Activated naive CD4-positive, alpha-beta T cell treated with Interleukin-2 at 50 U/mL for 16 hours (primary cell): ENCODE measurements around the gene CAMK1G.

Experiments
- DNase-seq: peaks from one replicate; pipeline ENCODE4 v3.0.0-alpha.2; 2020

Gene CAMK1G

DNA sequence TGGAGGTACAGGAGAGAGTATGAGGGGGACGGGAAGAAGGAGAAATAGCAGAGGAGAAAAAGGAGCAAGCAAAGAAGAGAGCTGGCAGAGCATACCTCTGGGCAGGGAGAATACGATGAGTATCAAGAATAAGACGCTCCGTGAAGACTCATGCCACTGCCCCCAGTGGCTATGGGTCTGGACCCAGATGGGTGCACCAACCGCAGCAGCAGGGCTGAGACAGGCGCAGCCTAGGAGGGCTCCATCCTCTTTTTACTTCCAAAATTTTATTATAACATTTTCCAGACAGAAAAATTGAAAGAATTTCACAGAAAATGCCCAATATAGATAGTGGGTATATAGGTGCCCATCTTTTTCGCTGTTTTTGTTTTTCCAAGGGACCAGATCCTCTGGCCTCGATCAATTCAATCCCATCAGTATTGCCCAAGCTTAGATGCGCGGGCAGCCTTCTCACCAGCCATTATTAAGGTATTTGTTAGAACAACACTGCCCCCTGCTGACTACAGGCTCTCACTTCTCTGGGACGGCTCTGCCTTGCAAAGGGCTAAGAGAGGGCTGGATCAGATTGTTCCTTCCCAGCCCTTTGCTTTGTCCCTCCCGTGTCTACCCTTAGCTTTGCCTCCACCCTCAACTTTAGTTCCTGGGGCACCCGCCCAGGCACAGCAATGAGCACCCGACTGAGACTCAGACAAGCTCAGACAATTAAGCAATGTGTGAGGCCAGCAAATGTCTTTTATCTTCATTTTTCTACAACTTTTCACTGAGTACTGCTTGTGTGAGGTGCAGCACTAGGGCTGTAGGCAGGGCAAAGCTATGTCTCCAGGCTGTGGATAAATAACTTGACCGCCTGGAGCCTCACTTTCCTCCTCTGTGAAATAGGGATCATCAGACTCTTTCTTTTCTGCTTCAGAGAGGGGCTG, 17.5 kb upstream of the CAMK1G start:
- DNase-seq, result peak; percentile 73

DNA sequence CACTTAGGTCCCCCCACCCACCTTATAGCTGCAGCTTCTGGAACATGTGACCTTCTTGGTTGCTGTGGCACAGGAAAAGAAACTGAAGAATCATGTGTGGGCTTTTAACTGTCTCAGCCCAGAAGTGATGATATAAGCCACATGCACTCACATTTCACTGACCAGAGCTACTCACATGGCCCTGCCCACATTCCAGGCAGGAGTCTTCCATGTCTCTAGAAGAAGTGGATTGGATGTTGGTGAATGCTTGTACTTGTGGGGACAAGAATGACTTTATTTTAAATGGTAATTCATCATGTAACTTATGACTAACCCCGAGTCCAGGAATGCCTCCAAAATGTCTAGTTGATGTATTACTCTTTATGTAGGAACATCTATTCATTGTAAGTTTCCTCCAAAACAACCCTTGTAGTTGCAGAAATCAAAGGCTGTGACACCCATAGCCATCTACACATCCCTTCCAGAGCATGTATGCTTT, 15.8 kb upstream of the CAMK1G start:
- no peak for DNase-seq

DNA sequence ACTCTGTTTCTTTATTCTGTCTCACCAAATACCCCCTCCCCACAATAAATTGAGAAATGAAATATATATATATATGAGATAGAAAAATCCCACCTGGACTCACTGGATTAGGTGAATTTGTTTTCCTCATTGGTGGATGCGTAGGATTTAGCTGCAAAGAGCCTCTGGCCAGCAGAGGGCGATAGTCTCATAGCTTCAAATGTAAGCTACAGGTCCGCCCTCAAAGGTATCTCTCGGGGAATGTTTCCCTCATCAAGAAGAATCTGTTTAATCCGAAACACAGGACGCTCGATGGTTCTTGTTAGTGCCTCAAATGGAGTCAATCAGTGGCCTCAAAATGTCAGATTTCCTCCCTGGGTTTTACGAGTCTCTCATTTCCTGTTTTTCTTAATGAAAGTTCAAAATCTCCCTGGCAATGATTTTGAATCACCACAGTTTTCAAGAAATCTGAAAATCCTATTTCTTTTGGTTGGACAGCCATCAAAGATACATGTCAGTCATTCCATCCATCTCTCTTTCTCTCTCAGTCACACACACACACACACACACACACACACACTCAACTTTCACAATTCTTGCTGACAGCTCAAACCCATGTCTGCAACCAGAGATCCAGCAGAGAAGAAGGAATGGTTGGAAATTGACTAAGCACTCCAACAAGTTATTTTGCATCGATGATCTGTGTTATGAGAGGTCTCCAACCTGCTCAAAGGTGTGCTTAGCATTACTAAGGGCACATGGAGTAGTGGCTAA, 13.9 kb upstream of the CAMK1G start:
- DNase-seq, result peak; percentile 77

DNA sequence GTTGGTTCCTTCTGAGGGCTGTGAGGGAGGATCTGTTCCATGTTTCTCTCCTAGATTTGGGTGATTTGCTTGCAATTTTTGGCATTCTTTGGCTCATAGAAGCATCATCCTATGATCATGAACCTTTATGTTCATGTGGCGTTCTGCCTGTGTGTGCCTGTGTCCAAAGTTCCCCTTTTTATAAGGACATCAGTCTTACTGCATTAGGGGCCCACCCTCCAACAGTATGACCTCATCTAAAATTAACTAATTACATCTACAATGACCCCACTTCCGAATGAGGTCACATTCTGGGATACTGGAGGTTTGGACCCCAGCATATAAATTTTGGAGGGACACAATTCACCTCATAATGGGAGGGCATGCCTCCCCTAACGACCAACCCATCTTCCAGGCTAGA, 12.8 kb upstream of the CAMK1G start:
- DNase-seq, result no peak

DNA sequence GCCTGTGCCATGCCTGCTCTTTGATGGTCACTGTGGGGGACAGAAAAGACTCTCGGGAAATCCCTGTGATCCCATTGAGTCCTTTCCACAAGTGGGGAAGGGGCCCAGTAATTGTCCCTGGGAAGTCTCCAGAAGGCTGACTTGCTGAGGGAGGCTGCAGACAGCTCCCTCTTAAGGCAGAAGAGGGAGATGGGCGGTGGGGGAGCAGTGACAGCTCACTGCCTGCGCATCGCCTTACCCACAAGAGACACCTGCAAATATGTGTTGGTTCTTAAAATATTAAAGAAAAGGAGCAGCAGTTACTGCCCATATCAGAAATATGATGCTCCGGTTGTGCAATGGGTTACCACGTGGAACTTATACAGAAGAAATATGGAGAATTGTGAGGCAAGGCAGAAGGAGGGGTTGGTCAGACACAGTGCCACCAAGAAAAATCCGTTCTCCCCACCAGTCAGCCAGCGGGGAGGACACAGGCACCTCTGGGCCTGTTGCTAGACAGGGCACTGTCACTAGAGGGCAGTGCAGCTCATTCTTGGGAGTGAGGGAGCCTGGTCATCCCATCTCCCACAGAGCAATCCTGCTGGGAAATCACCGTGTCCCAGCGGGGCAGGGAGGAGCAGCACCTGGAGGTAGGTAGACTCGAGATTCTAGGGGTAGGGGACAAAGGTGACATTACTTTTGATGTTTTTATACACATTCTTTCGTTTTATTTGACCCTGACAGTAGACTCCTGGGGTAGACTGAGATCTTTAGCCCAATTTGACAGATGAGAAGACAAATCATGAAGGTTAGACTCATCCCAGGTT, 6.9 kb upstream of the CAMK1G start:
- peak; percentile 73 for DNase-seq

DNA sequence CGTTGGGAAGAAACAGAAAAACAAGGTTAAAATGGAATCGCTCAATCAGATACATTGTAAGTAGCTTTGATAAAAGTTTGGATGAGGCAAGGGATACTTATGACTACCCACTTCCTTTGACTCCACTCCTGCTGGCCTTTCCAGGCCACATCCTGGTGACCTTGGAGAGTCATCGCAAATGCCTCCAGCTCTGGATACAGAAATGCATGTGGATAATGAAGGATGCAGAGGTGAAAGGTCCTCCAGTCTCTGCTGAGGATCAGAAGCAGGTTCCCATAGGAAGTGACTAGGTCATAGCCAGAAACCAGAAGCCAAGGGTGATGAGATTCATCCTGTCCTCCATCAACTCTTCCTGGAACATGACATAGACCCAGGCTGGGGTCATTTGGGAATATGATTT, 6.2 kb upstream of the CAMK1G start:
- DNase-seq, result no peak

DNA sequence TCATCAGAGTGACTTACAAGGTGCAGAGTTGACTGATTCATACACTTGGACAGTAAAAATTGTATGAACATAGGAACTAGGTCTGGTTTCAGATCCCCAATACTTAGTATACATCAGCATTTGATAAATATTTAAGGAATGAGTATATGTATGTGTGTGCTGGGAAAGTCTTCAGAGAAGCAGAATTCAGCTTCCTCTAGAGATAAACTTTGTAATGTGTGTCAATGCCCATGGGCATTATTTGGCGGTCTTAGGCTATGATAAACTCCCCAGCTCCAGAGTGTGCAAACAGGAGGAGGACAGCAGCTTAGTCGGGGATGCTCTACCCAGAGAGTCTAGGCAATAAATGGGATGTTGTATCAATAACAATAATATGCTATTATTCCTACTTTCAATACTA, 2.9 kb upstream of the CAMK1G start:
- DNase-seq, result no peak

DNA sequence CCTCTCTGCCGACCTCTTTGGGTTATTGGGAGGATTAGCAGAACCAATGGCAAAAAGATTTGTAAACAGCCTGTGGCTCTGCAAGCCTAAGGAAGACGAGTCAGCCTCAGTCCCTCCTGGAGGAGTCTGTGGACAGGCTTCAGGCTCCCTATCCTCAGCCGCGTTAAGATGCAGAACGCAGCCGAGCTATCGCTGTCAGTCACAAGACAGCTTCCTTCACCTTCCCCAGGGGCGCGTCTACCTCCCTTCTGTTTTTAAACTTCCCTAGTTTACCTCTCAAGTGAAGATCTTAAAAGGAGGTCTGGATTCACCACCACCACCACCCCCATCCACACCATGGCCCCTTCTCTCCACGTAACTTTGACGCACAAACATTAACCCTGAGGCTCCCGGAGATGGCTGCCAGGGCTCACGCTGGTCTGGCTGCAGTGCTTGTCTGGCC, 738 bp downstream of the CAMK1G start:
- DNase-seq, result no peak

DNA sequence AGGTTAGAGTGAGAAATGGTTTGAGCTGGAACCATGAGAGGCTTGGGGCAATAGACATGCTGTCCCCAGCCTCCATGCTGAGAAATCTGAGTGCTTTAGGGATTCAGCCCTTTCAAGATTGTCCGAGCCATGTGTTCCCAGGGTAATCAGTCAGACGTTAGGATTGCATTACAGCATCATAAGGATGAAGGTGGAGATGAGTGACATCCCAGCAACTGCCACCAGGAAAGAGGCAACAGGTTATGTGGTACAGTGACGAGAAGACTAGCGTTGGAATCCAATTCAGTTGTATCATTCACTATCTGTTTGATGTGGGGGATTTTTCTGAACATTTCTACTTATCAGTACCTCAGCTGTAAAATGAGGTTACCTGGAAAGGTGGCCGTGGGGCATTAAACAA, 1.7 kb downstream of the CAMK1G start:
- no peak for DNase-seq

DNA sequence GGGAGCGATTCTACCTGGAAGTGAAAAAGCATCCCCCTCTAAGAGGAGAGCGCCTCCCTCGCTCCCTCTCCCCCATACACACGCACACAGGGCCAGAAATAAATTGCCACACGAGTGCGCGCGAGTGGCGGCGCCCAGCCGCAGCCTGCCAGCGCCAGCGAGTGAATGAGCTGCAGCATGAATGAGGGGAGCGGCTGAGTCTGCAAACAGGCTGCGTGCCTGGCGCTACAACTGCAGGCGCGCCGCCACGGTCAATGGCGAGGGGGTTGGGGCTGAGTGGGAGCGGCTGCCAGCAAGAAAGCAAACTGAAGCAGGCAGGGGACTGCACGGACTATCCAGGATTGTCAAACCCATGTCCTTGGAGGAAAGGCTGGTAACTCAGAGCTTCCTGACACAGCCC, 2.2 kb downstream of the CAMK1G start:
- no peak for DNase-seq

DNA sequence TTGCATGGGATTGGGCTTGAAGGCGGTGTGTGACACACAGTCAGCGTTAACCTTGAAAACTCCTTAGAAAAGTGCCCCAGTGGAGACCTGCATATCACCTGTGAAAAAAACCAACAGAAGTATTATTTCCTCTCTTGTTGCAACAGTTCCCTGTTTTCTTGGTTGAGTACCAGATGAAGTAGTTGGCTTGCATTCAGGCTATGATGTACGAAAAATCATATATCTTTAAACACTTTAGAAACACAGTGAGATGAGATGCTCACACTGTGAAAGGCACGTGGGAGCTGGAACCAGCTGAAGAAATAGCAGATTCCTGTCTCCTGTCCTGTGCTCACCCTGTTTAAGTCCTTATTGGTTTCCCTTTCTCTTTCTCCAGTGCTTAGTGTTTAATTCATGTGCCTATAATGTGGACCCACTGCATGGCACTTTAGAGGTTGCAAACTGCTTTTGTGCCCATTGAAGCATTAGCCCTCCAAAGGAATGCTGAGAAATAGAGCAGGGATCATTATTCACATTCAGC, 2.8 kb downstream of the CAMK1G start:
- DNase-seq, result no peak

DNA sequence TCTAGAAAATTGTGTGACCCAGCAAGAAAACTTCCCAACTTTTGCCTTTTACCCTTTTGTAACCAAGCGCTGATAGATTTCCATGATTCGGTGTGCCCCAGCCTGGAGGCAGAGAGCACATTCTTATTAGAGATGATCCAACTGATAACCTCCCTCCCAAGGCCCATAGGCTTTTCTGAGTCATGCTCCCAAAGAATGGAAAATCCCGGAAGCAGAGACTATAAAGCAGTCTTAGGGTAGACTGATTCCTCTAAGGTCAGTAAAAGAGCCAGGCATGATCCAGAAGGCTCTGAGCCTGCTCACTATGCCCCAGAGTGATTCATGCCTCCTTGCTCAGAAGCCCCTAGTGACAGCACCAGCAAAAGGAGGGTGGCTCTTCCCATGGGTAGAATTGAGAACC, 4.3 kb downstream of the CAMK1G start:
- no peak for DNase-seq

DNA sequence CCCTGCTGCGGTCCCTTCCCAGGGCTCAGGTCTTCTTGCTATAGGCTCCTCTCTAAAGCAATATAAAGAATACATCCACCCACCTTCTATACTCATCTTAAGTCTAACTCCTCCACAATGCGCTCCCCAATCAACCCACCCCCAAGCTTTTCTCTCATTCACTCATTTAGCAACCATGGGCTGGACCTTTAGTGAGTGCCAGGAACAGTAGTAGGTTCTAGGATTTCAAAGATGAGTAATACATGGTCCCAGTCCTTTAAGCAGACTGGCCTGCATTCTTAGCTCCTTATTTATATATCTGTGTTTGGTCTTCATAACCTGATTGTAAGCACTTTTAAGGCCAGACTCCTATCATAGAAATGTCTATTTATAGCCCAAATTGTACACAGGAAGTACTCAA, 5.9 kb downstream of the CAMK1G start:
- no peak for DNase-seq

DNA sequence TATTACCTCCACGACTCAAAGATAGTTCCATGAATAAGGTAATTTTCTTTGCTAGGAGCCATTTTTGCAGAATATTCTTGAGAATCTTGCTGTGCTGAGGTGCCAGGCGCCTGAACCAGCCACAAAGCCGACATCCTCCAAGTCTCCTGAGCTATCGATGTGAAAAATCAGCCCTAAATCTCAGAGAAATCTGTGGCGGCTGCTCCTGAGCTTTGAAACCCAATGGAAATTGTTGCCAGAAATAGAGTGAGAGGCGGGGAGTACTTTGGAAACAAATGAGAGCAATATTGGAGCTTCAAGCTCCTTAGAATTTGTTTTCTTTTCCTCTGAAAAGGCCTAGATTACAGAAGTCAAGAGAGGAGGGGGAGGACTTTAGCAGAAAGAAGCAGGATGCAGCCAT, 6.3 kb downstream of the CAMK1G start:
- DNase-seq, result no peak

DNA sequence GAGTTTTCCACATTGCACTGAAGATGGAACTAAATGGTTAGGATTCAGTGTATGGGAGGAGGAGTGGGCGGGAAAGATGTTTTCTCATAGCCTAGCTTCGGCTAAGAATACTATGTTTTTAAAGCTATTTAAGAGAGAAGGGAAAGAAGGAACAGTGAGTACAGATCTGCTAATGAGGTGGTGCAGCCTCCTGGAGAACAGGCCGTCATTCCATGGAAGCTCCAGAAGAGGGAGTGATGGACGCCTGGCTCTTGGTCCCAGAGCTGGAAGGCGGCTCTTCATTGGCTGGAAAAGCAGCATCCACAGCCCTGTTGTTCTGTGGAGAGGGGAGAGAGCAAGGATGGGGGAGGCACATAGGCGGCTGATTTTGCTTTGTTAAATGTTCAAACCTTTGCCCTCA, 6.9 kb downstream of the CAMK1G start:
- DNase-seq, result no peak

DNA sequence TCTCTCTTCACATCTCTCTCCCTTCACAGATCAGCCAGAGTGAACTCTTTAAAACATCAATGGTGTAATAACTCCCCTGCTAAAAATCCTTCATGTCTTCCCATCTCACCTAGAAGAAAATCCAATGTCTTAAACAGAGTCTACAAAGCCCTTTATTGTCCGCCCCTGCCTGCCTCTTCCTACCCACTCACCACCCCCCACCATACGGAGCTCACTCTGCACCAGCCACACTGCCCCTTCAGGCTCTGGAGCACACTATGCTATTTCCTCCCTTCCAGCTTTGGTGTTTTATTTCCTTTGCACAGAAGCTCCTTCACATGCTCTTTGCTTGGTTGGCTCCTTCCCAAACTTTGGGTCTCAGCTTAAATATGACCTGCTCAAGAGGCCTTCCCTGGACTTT, 10.2 kb downstream of the CAMK1G start:
- DNase-seq, result no peak

DNA sequence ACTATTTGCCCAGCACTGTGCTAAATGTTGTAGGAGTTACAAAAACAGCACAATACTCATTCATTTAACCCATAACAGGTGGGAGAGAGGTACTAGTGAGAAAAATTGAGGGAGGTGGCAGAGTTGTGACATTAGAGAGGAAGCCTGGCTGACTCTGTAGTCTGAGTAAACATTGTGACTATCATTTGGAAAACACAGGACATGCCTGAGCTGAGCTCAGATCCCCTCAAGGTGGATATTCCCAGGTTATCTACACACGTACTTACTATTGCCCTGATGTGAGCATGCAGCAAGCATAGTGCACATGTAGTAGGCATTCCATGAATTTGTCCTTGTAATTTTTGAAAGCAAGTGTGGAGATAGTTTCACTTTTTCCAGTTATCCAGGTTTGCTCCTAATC, 10.9 kb downstream of the CAMK1G start:
- no peak for DNase-seq

DNA sequence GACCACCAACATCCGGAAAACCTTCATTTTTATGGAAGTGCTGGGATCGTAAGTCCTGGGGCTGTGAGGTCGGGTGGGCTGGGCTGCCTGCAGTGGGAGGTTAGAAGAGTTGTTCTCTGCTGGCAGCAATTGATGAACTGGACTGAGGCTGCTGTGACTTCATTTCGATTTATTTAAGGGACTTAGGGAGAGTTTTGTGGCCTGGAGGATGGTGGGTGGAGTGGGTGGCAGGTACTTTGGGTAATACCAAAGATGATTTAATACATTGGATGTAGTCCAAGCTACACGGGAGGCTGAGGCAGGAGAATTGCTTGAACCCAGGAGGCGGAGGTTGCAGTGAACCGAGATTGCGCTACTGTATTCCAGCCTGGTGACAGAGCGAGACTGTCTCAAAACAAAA, 11.5 kb downstream of the CAMK1G start:
- DNase-seq, result no peak

DNA sequence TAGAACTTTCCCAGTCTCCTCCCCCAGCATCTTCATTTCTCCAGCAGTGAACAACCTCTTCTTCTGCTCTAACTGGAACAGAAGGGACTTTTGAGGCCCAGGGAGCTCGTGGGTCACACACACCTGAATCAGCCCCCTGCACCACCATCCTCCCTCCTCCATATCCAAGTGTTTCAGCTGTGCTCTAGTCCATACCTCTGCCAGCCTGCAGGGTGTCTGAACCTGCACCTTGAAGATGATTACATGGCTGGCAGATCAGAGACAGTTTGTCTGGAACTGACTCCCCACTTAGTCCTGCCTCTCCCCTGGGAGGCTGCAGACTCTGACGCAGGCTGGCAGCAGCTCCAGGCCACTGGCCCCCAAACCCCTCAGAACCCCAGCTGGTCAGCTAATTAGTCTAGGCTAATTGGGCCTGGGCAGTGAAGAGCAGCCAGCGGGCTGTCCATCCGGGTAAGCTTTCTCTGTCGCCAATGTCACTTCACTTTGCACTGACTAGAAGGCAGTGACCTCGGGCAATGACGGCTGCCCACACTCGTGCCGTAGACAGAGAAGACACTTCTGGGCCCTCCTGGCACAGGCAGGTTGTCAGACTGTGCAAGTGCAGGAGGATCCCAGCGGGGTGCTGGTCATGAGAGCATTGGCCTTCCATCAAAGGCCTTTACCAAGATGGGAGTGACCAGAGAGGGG, 12.2 kb downstream of the CAMK1G start:
- DNase-seq, result no peak

DNA sequence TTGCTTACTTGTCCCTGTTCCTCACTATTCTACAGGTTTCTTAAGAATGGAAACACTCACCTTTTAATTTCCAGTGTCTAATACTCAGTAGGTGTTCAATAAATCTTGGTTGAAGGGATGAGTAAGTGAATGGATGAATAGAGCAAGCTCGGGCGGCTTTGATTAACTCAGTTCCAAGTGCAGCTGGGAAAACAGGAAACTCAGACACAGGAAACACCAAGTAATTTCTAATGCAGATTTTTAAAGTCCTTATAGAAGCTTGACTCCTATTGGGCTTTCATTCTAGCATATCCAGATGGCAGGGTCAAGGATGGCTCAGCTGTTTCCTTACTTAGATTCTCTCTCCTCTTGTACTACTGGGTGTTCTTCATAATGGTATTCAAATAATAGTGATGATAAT, 14.0 kb downstream of the CAMK1G start:
- no peak for DNase-seq

DNA sequence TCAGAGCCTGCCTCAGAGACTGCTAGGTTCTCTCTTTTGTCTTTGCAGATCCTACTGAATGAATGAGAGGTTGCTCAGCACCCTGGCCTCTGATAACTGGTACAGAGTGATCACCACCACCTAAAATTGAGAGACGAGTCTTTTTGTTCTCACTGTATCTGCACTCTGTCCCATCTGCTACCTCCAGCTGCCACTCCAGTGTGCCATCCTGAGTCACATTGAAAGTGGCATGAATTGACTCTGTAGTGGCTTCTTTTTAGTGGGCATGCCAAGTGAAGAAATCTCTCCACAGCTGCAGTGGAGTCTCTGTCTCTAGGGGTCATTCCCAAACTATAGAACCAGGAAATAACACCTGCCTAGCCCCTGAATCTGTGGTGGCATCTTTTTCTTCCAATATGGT, 14.7 kb downstream of the CAMK1G start:
- DNase-seq, result no peak

DNA sequence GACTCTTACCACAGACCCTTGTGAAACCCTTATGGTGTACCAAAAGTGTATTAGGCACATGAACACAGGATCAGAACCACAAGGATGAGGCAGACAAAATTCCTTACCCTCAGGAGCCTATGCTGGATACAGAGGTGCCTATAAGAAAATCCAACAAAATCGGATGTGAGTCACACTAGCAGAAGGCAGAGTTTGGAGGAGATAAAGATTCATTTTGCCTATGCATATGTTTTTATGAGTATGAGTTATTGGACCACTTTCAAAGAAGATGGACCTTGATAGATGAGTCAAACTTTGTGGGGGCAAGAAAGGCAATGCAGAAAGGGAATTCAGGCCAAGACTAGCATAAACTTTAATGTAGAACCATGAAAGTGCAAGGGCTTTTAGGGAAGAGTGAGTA, 17.0 kb downstream of the CAMK1G start:
- DNase-seq, result no peak
